Measurements from ENCODE around the gene WDFY4.

DNA sequence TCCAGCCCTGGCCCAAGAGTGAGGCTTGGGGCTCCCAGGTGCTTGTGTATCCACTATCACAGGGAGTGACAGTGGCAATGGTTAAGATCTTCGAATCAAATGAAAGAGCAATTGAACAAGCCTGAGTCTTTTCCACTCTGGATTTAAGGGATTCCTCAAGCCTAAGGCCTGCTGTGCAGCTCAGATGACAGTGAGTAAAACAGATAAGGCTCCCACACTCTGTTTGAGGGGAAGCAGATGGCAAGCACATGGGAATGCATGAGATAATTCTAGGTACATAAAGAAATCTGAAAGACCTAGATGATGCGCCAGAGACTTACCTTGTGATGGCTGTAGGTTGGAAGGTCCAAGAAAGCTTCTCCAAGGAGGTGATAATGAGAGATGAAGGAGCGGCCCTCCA lies 159.9 kb downstream of the WDFY4 start:
- TF ChIP-seq, protein P1, sequence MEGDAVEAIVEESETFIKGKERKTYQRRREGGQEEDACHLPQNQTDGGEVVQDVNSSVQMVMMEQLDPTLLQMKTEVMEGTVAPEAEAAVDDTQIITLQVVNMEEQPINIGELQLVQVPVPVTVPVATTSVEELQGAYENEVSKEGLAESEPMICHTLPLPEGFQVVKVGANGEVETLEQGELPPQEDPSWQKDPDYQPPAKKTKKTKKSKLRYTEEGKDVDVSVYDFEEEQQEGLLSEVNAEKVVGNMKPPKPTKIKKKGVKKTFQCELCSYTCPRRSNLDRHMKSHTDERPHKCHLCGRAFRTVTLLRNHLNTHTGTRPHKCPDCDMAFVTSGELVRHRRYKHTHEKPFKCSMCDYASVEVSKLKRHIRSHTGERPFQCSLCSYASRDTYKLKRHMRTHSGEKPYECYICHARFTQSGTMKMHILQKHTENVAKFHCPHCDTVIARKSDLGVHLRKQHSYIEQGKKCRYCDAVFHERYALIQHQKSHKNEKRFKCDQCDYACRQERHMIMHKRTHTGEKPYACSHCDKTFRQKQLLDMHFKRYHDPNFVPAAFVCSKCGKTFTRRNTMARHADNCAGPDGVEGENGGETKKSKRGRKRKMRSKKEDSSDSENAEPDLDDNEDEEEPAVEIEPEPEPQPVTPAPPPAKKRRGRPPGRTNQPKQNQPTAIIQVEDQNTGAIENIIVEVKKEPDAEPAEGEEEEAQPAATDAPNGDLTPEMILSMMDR (IDR thresholded peaks at IDR 0.05), result no peak
- no peak for TF ChIP-seq POLR2AphosphoS5 (IDR thresholded peaks at IDR 0.05; ENCODE audit: low read depth, low read length)
- no peak for TF ChIP-seq TCF7L2 (IDR thresholded peaks at IDR 0.05; ENCODE audit: low read depth, low read length)
- TF ChIP-seq, protein P2, sequence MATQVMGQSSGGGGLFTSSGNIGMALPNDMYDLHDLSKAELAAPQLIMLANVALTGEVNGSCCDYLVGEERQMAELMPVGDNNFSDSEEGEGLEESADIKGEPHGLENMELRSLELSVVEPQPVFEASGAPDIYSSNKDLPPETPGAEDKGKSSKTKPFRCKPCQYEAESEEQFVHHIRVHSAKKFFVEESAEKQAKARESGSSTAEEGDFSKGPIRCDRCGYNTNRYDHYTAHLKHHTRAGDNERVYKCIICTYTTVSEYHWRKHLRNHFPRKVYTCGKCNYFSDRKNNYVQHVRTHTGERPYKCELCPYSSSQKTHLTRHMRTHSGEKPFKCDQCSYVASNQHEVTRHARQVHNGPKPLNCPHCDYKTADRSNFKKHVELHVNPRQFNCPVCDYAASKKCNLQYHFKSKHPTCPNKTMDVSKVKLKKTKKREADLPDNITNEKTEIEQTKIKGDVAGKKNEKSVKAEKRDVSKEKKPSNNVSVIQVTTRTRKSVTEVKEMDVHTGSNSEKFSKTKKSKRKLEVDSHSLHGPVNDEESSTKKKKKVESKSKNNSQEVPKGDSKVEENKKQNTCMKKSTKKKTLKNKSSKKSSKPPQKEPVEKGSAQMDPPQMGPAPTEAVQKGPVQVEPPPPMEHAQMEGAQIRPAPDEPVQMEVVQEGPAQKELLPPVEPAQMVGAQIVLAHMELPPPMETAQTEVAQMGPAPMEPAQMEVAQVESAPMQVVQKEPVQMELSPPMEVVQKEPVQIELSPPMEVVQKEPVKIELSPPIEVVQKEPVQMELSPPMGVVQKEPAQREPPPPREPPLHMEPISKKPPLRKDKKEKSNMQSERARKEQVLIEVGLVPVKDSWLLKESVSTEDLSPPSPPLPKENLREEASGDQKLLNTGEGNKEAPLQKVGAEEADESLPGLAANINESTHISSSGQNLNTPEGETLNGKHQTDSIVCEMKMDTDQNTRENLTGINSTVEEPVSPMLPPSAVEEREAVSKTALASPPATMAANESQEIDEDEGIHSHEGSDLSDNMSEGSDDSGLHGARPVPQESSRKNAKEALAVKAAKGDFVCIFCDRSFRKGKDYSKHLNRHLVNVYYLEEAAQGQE (IDR thresholded peaks at IDR 0.05; ENCODE audit: insufficient read depth in 1 of 2, low read depth in 2 of 2, low read length in 1 of 2), result no peak
- TF ChIP-seq SIN3A (IDR thresholded peaks at IDR 0.05; ENCODE audit: borderline replicate concordance, insufficient read depth, low read depth, low read length), result no peak
